PC-9 (cell line): ENCODE results near the gene LRMDA. TPM values are rescaled to one million over a fixed set of nuclear protein-coding genes. Genes with fewer than 3 reads are reported as not detected.

Experiments used
- BruUV-seq: library from RNA; stranded (reverse); fragments of 400-500 nt; replicated peaks from 2 replicates; lab custom pipeline; 2021; lab: Mats Ljungman, UMichigan
- CTCF ChIA-PET: fragments of 300-600 bp; sonication (Branson Sonifier 250); formaldehyde crosslinking; loops from one replicate; lab custom pipeline; 2022; ENCODE audit warnings: antibody characterized with exemption; lab: Charles Lee
- POLR2A ChIA-PET: fragments of 300-600 bp; sonication (Branson Sonifier 250); formaldehyde crosslinking; loops from one replicate; lab custom pipeline; 2022; ENCODE audit warnings: antibody characterized with exemption; ENCODE audit not compliant: unreplicated experiment; lab: Charles Lee
- DNase-seq, 2 experiments: peaks; one replicate each; pipeline versions ENCODE4 v3.0.0 to v3.0.0-alpha.2; 2015 to 2022; ENCODE audit warnings: mixed read lengths in 1 of 2
- H2AFZ ChIP-seq: fragments of 200-600 bp; sonication (generic); 2 replicates; pipeline ENCODE4 v1.8.1; 2017; ENCODE audit warnings: antibody characterized with exemption
- H3F3A ChIP-seq: fragments of 200-600 bp; sonication (generic); 2 replicates; pipeline ENCODE4 v1.8.1; 2017; ENCODE audit warnings: antibody characterized with exemption, mild to moderate bottlenecking, low read depth; ENCODE audit not compliant: insufficient read depth
- H3K27ac ChIP-seq: fragments of 200-600 bp; sonication (generic); 2 replicates; pipeline ENCODE4 v1.6.1; 2016; ENCODE audit warnings: mixed run types
- H3K27me3 ChIP-seq: fragments of 200-600 bp; sonication (generic); 2 replicates; pipeline ENCODE4 v1.6.1; 2016; ENCODE audit warnings: low read depth, mixed run types; ENCODE audit not compliant: insufficient read depth
- H3K36me3 ChIP-seq: fragments of 200-600 bp; sonication (generic); 2 replicates; pipeline ENCODE4 v1.6.1; 2016; ENCODE audit warnings: low read depth, mixed run types
- H3K4me1 ChIP-seq: fragments of 200-600 bp; sonication (generic); replicated peaks from 2 replicates; pipeline ENCODE4 v1.6.1; 2016; ENCODE audit warnings: mixed run types; ENCODE audit not compliant: insufficient read depth
- H3K4me2 ChIP-seq: fragments of 200-600 bp; sonication (generic); 2 replicates; pipeline ENCODE4 v1.6.1; 2017; ENCODE audit warnings: mixed run types
- H3K4me3 ChIP-seq: fragments of 200-600 bp; sonication (generic); 2 replicates; pipeline ENCODE4 v1.6.1; 2016; ENCODE audit warnings: mixed run types
- H3K79me2 ChIP-seq: fragments of 200-600 bp; sonication (generic); 2 replicates; pipeline ENCODE4 v1.6.1; 2017; ENCODE audit warnings: low read depth, mixed run types
- H3K9me2 ChIP-seq: fragments of 200-600 bp; sonication (generic); 2 replicates; pipeline ENCODE4 v1.8.1; 2017; ENCODE audit warnings: mild to moderate bottlenecking; ENCODE audit not compliant: insufficient read depth
- H3K9me3 ChIP-seq: fragments of 200-600 bp; sonication (generic); 2 replicates; pipeline ENCODE4 v1.8.1; 2016; ENCODE audit warnings: low read depth; ENCODE audit not compliant: insufficient read depth
- H4K20me1 ChIP-seq: fragments of 200-600 bp; sonication (generic); 2 replicates; pipeline ENCODE4 v1.8.1; 2017; ENCODE audit not compliant: insufficient read depth
- EZH2 ChIP-seq: fragments of 200-600 bp; sonication (generic); IDR thresholded peaks from 2 replicates; pipeline ENCODE4 v1.8.0; 2017; ENCODE audit warnings: antibody characterized with exemption, low read depth
- intact Hi-C: fragments of 100-400 bp; cut with micrococcal nuclease; formaldehyde crosslinking; loops from one replicate; pipeline ENCODE4 v1.10.0; 2022; ENCODE audit not compliant: unreplicated experiment
- total RNA-seq: library from RNA; stranded (reverse); gene quantifications from 2 replicates; pipeline ENCODE4 v1.2.3, GENCODE V29; 2021
- TF ChIP-seq, protein P1 (sequence below): fragments of 200-600 bp; sonication (generic); conservative IDR thresholded peaks from 2 replicates; pipeline ENCODE4 v1.6.1; 2017; ENCODE audit warnings: mixed run types, antibody characterized with exemption, mild to moderate bottlenecking, moderate library complexity

LRMDA gene
- total RNA-seq, 1 experiment from 2014 or later: not detected

GRCh38 chr10:75599875-75600648, 168.6 kb downstream of the LRMDA start:
- ChIA-PET CTCF (no interaction called here), POLR2A (no interaction called here)
- BruUV-seq: no TSS peak
- H2AFZ ChIP-seq: no peak overlapping the region
- DNase-seq: no peak
- no peak overlapping the region for H3K27ac ChIP-seq
- no peak overlapping the region for H3K4me2 ChIP-seq
- H3K4me1 ChIP-seq: no peaks in the 10 kb centered on the region
- intact Hi-C loops: no loop called here
- no peaks in the 10 kb centered on the region for H3K36me3 ChIP-seq
- H3K9me3 ChIP-seq: no peaks in the 10 kb centered on the region
- no peak overlapping the region for H3K4me3 ChIP-seq
- H3K27me3 ChIP-seq: no peaks in the 10 kb centered on the region
- H4K20me1 ChIP-seq: no peaks in the 10 kb centered on the region
- no peaks in the 10 kb centered on the region for H3K79me2 ChIP-seq
- no peaks in the 10 kb centered on the region for H3K9me2 ChIP-seq
- no peak for TF ChIP-seq EZH2
- TF ChIP-seq, protein P1, sequence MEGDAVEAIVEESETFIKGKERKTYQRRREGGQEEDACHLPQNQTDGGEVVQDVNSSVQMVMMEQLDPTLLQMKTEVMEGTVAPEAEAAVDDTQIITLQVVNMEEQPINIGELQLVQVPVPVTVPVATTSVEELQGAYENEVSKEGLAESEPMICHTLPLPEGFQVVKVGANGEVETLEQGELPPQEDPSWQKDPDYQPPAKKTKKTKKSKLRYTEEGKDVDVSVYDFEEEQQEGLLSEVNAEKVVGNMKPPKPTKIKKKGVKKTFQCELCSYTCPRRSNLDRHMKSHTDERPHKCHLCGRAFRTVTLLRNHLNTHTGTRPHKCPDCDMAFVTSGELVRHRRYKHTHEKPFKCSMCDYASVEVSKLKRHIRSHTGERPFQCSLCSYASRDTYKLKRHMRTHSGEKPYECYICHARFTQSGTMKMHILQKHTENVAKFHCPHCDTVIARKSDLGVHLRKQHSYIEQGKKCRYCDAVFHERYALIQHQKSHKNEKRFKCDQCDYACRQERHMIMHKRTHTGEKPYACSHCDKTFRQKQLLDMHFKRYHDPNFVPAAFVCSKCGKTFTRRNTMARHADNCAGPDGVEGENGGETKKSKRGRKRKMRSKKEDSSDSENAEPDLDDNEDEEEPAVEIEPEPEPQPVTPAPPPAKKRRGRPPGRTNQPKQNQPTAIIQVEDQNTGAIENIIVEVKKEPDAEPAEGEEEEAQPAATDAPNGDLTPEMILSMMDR: no peak
- H3F3A ChIP-seq: no peaks in the 10 kb centered on the region

DNA sequence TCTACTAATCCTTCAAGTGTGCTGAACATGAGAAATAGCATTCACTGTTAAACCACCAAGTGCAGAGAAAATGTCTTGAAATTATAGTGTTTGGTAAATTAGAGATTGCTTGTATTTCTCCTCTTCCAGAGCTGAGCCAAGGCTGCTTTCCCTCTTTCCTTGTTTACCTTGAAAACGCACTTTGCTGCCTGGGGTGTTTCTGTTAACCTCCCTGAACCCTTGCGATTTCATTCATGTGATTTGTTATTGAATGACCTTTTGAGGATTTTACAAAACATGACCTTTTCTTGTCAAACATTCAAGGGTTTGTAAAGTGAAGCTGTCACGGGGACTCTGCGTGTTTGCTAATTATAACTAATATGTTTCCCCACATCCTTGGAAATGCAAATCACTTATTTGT, 169.4 kb downstream of the LRMDA start:
- ChIA-PET POLR2A (no interaction called here), CTCF (no interaction called here)
- no peak overlapping the region for H3K27ac ChIP-seq
- BruUV-seq: no TSS peak
- DNase-seq: no peak
- no peaks in the 10 kb centered on the region for H3K27me3 ChIP-seq
- H3F3A ChIP-seq: no peaks in the 10 kb centered on the region
- no peaks in the 10 kb centered on the region for H3K36me3 ChIP-seq
- H4K20me1 ChIP-seq: no peaks in the 10 kb centered on the region
- intact Hi-C loops: no loop called here
- H3K79me2 ChIP-seq: no peaks in the 10 kb centered on the region
- no peak overlapping the region for H3K4me3 ChIP-seq
- no peaks in the 10 kb centered on the region for H3K4me1 ChIP-seq
- H2AFZ ChIP-seq: no peak overlapping the region
- no peaks in the 10 kb centered on the region for H3K9me3 ChIP-seq
- TF ChIP-seq EZH2: no peak
- TF ChIP-seq, protein P1: no peak
- H3K4me2 ChIP-seq: no peak overlapping the region
- H3K9me2 ChIP-seq: no peaks in the 10 kb centered on the region

DNA sequence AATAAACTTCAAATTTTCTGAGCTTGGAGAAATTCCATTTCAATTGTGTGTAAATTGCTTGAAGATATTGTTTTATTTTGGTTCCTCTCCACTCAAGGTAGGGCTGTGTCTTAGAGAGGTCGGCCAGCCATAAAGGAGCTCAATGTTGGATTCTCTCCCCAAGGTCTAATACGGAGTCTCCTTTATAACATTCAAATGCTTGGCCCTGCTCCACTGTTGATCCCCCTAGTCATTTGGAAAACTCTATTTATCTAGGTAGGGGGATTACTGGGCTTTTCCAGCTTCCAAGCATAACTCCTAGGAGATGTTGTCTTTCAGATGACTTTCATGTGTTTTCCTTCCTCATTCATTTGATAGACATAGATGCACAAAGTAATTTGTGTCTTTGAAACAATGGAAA, 170.9 kb downstream of the LRMDA start:
- Histone ChIP-seq H3K4me2 (no peak overlapping the region), H3K36me3 (no peaks in the 10 kb centered on the region), H3K9me2 (no peaks in the 10 kb centered on the region), H3K27ac (no peak overlapping the region), H3K27me3 (no peaks in the 10 kb centered on the region), H3K4me1 (no peaks in the 10 kb centered on the region; the same call in 1 of the 2 replicates), H3K9me3 (no peaks in the 10 kb centered on the region), H4K20me1 (no peaks in the 10 kb centered on the region), H3K4me3 (no peak overlapping the region), H2AFZ (no peak overlapping the region), H3K79me2 (no peaks in the 10 kb centered on the region), H3F3A (no peaks in the 10 kb centered on the region)
- no peak for DNase-seq
- ChIA-PET POLR2A (no interaction called here), CTCF (no interaction called here)
- TF ChIP-seq EZH2: no peak
- TF ChIP-seq, protein P1: no peak
- BruUV-seq: no TSS peak
- intact Hi-C loops: no loop called here
